ENCODE measurements around the gene SLC12A9. TPM values are rescaled to one million over a fixed set of nuclear protein-coding genes. Genes with fewer than 3 reads are reported as not detected.

Gene SLC12A9
- total RNA-seq, 1 donor from 2014 or later = 30.5 TPM

- Mint-ChIP-seq H3K27me3 (ENCODE audit: low read depth, unreplicated experiment) (peaks cover 3% of the 10 kb centered on the region), H3K4me1 (ENCODE audit: low read depth, unreplicated experiment) (peaks cover 1% of the 10 kb centered on the region), H3K36me3 (ENCODE audit: low read depth, unreplicated experiment) (no peaks in the 10 kb centered on the region), H3K4me3 (ENCODE audit: unreplicated experiment) (no peak overlapping the region), H3K27ac (ENCODE audit: unreplicated experiment) (no peak overlapping the region), H3K9me3 (ENCODE audit: unreplicated experiment) (peaks cover 6% of the 10 kb centered on the region)
- no peaks in the 10 kb centered on the region for H3K79me2 ChIP-seq (ENCODE audit: insufficient read depth, low read length)
- H3K36me3 ChIP-seq (ENCODE audit: insufficient read depth, low read length) = no peaks in the 10 kb centered on the region
- no peak overlapping the region for H3K27ac ChIP-seq (ENCODE audit: low read depth, low read length)
- no peak overlapping the region for H3K9ac ChIP-seq (ENCODE audit: low read length)
- no peak overlapping the region for H2AFZ ChIP-seq (ENCODE audit: low read depth, low read length)
- no peak overlapping the region for H3K4me2 ChIP-seq (ENCODE audit: low read length)
- H4K20me1 ChIP-seq (ENCODE audit: insufficient read depth, low read length) = no peaks in the 10 kb centered on the region
- no peaks in the 10 kb centered on the region for H3K9me3 ChIP-seq (ENCODE audit: insufficient read depth, low read depth, low read length)
- TF ChIP-seq CTCF (IDR thresholded peaks at IDR 0.05; ENCODE audit: insufficient read depth, low read depth, low read length) (no peak), EZH2 (IDR thresholded peaks at IDR 0.05; ENCODE audit: insufficient read depth, low read length) (no peak)
- H3K4me1 ChIP-seq (ENCODE audit: insufficient read depth, low read length) = no peaks in the 10 kb centered on the region
- DNase-seq (ENCODE audit: low read depth) (no peak), FAIRE-seq (no peak)
- H3K4me3 ChIP-seq (ENCODE audit: insufficient read depth, low read depth, low read length) = no peak overlapping the region
- peaks cover 2% of the 10 kb centered on the region for H3K27me3 ChIP-seq (ENCODE audit: insufficient read depth, low read length)
These were observed 59.0 kb downstream of the SLC12A9 start for GRCh38 chr7:100911484-100911883.

DNA sequence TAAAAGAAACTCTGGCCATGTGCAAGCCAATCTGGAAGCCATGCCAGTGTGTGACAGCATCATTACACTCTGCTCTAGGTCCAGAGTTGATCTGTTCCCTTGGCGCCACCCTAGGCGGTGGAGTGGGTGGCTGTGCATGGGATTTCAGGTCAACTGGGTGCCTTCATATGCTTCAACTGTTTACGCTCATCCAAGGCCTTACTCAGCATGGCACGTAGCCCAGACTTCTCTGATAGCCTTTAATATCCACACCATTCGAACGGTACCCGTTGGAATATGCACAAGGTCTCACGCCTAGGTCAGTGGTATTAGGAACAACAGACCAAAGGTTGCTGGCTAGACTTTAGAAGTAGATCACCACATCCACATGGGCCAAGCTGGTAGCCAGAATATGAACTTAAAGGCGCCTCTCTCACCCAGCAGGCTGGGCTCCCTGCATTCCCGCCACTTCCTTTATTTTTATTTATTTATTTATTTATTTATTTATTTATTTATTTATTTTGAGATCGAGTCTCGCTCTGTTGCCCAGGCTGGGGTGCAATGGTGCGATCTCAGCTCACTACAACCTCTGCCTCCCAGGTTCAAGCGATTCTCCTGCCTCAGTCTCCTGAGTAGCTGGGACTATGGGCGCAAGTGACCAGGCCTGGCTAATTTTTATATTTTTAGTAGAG is 61.8 kb downstream of the SLC12A9 start:
- Histone ChIP-seq H3K4me1 (ENCODE audit: insufficient read depth, low read length) (no peaks in the 10 kb centered on the region), H3K36me3 (ENCODE audit: insufficient read depth, low read length) (no peaks in the 10 kb centered on the region), H3K9ac (ENCODE audit: low read length) (no peak overlapping the region), H3K4me3 (ENCODE audit: insufficient read depth, low read depth, low read length) (no peak overlapping the region), H4K20me1 (ENCODE audit: insufficient read depth, low read length) (no peaks in the 10 kb centered on the region), H2AFZ (ENCODE audit: low read depth, low read length) (no peak overlapping the region), H3K79me2 (ENCODE audit: insufficient read depth, low read length) (no peaks in the 10 kb centered on the region), H3K9me3 (ENCODE audit: insufficient read depth, low read depth, low read length) (no peaks in the 10 kb centered on the region), H3K27ac (ENCODE audit: low read depth, low read length) (no peak overlapping the region), H3K4me2 (ENCODE audit: low read length) (no peak overlapping the region), H3K27me3 (ENCODE audit: insufficient read depth, low read length) (peaks cover 2% of the 10 kb centered on the region)
- DNase-seq (ENCODE audit: low read depth) = no peak
- no peak overlapping the region for H3K4me3 Mint-ChIP-seq (ENCODE audit: unreplicated experiment)
- peaks cover 1% of the 10 kb centered on the region for H3K4me1 Mint-ChIP-seq (ENCODE audit: low read depth, unreplicated experiment)
- no peak overlapping the region for H3K27ac Mint-ChIP-seq (ENCODE audit: unreplicated experiment)
- no peak for TF ChIP-seq EZH2 (IDR thresholded peaks at IDR 0.05; ENCODE audit: insufficient read depth, low read length)
- TF ChIP-seq CTCF (IDR thresholded peaks at IDR 0.05; ENCODE audit: insufficient read depth, low read depth, low read length) = no peak
- no peaks in the 10 kb centered on the region for H3K36me3 Mint-ChIP-seq (ENCODE audit: low read depth, unreplicated experiment)
- H3K9me3 Mint-ChIP-seq (ENCODE audit: unreplicated experiment) = peaks cover 3% of the 10 kb centered on the region
- H3K27me3 Mint-ChIP-seq (ENCODE audit: low read depth, unreplicated experiment) = peaks cover 3% of the 10 kb centered on the region
- peak; percentile 9 for FAIRE-seq

GRCh38 chr7:100914879-100915447 is 62.5 kb downstream of the SLC12A9 start:
- no peak for DNase-seq (ENCODE audit: low read depth)
- Histone ChIP-seq H3K36me3 (ENCODE audit: insufficient read depth, low read length) (no peaks in the 10 kb centered on the region), H4K20me1 (ENCODE audit: insufficient read depth, low read length) (no peaks in the 10 kb centered on the region), H3K4me3 (ENCODE audit: insufficient read depth, low read depth, low read length) (no peak overlapping the region), H3K4me1 (ENCODE audit: insufficient read depth, low read length) (no peaks in the 10 kb centered on the region), H3K79me2 (ENCODE audit: insufficient read depth, low read length) (no peaks in the 10 kb centered on the region), H2AFZ (ENCODE audit: low read depth, low read length) (no peak overlapping the region), H3K27ac (ENCODE audit: low read depth, low read length) (no peak overlapping the region), H3K9ac (ENCODE audit: low read length) (no peak overlapping the region), H3K4me2 (ENCODE audit: low read length) (no peak overlapping the region), H3K27me3 (ENCODE audit: insufficient read depth, low read length) (peaks cover 2% of the 10 kb centered on the region), H3K9me3 (ENCODE audit: insufficient read depth, low read depth, low read length) (no peaks in the 10 kb centered on the region)
- Mint-ChIP-seq H3K36me3 (ENCODE audit: low read depth, unreplicated experiment) (no peaks in the 10 kb centered on the region), H3K27me3 (ENCODE audit: low read depth, unreplicated experiment) (peaks cover 6% of the 10 kb centered on the region), H3K9me3 (ENCODE audit: unreplicated experiment) (peaks cover 3% of the 10 kb centered on the region), H3K27ac (ENCODE audit: unreplicated experiment) (no peak overlapping the region), H3K4me3 (ENCODE audit: unreplicated experiment) (no peak overlapping the region), H3K4me1 (ENCODE audit: low read depth, unreplicated experiment) (peaks cover 1% of the 10 kb centered on the region)
- TF ChIP-seq CTCF (IDR thresholded peaks at IDR 0.05; ENCODE audit: insufficient read depth, low read depth, low read length) = no peak
- no peak for TF ChIP-seq EZH2 (IDR thresholded peaks at IDR 0.05; ENCODE audit: insufficient read depth, low read length)
- FAIRE-seq = no peak

All from astrocyte (in vitro differentiated cells and primary cell).